A549 (cell line): ENCODE data around the gene PSMA3. TPM values are rescaled to one million over a fixed set of nuclear protein-coding genes. Genes with fewer than 3 reads are reported as not detected.

Source experiments
- ATAC-seq, 2 experiments: fragments of 200-7000 bp in 1 of 2; fragments of >200 bp in 1 of 2; cut with Nextera tagmentation in 1 of 2; cut with Tn5 transposase in 1 of 2; 3 replicates each; pipeline versions ENCODE4 v1.8.0 to v1.9.1; 2018 to 2020; ENCODE audit warnings: mild to moderate bottlenecking in 1 of 2, moderate library complexity in 1 of 2
- CTCF ChIA-PET: fragments of 300-600 bp; sonication (Branson Sonifier 250); formaldehyde crosslinking; extraction: SDS; loops from one replicate; lab custom pipeline; 2021; ENCODE audit warnings: antibody characterized with exemption, inconsistent platforms; lab: Yijun Ruan, JAX
- POLR2A ChIA-PET: fragments of 350-600 bp; formaldehyde crosslinking; extraction: SDS; loops from one replicate; lab custom pipeline; 2021; ENCODE audit warnings: antibody characterized with exemption, inconsistent platforms; lab: Yijun Ruan, JAX
- DNase-seq, 2 experiments: peaks; one replicate each; pipeline versions ENCODE4 v3.0.0 to v3.0.0-alpha.2; 2011 to 2016; ENCODE audit warnings: low read depth in 1 of 2, low spot score in 1 of 2
- FAIRE-seq: peaks from 2 replicates; lab custom pipeline; 2011; peaks lifted over from hg19 to GRCh38; lab: Jason Lieb, UNC
- H3K27ac ChIP-seq, 2 experiments: fragments of >200 bp; sonication (Bioruptor Twin); formaldehyde crosslinking; 3 replicates each; pipeline ENCODE4 v1.5.1; 2016 to 2017
- H3K4me1 ChIP-seq: fragments of >200 bp; sonication (Bioruptor Twin); formaldehyde crosslinking; 3 replicates; pipeline ENCODE4 v1.6.1; 2016
- H3K4me2 ChIP-seq: fragments of >200 bp; sonication (Bioruptor Twin); formaldehyde crosslinking; 3 replicates; pipeline ENCODE4 v1.6.1; 2016
- H3K4me3 ChIP-seq: fragments of >200 bp; sonication (Bioruptor Twin); formaldehyde crosslinking; 3 replicates; pipeline ENCODE4 v1.5.1; 2016
- H3K9me3 ChIP-seq: fragments of >200 bp; sonication (Bioruptor Twin); formaldehyde crosslinking; 3 replicates; pipeline ENCODE4 v1.6.1; 2016
- ATOH8 ChIP-seq: fragments of 250-450 bp; sonication (Bioruptor Pico); IDR thresholded peaks from 2 replicates; pipeline ENCODE4 v1.5.0; 2020; ENCODE audit warnings: low read depth, mild to moderate bottlenecking, moderate library complexity
- CBX2 ChIP-seq: fragments of 200-600 bp; sonication (generic); IDR thresholded peaks from 2 replicates; pipeline ENCODE4 v1.6.1; 2016; ENCODE audit warnings: low read depth, mild to moderate bottlenecking, borderline replicate concordance
- CBX8 ChIP-seq: fragments of 200-600 bp; sonication (generic); IDR thresholded peaks from 2 replicates; pipeline ENCODE4 v1.6.1; 2016
- CEBPB ChIP-seq, 2 experiments: fragments of >200 bp in 1 of 2; sonication (Bioruptor Twin) in 1 of 2; formaldehyde crosslinking in 1 of 2; IDR thresholded peaks; 2 replicates each; pipeline ENCODE4 v1.6.1; 2012 to 2016
- EHMT2 ChIP-seq: fragments of 200-600 bp; sonication (generic); IDR thresholded peaks from 2 replicates; pipeline ENCODE4 v1.6.1; 2016; ENCODE audit warnings: antibody characterized with exemption, low read depth, mild to moderate bottlenecking, moderate library complexity
- ELK1 ChIP-seq: fragments of 150-350 bp; IDR thresholded peaks from 2 replicates; pipeline ENCODE4 v1.6.1; 2014; ENCODE audit warnings: low read depth, mild to moderate bottlenecking, low read length
- ESRRA ChIP-seq: fragments of 150-350 bp; IDR thresholded peaks from 2 replicates; pipeline ENCODE4 v1.6.1; 2014; ENCODE audit warnings: mild to moderate bottlenecking, low read length, borderline replicate concordance
- FOXS1 ChIP-seq: fragments of 250-450 bp; sonication (Bioruptor Pico); IDR thresholded peaks from 2 replicates; pipeline ENCODE4 v1.5.0; 2020; ENCODE audit warnings: mild to moderate bottlenecking, moderate library complexity
- HES2 ChIP-seq: fragments of >200 bp; sonication (Bioruptor Twin); formaldehyde crosslinking; IDR thresholded peaks from 2 replicates; pipeline ENCODE4 v1.6.1; 2016
- HOXA7 ChIP-seq: fragments of 250-450 bp; sonication (Bioruptor Pico); IDR thresholded peaks from 2 replicates; pipeline ENCODE4 v1.5.0; 2020; ENCODE audit warnings: mild to moderate bottlenecking, moderate library complexity
- JUNB ChIP-seq: fragments of >200 bp; sonication (Bioruptor Twin); formaldehyde crosslinking; IDR thresholded peaks from 2 replicates; pipeline ENCODE4 v1.6.1; 2016
- MAFK ChIP-seq: fragments of 450-650 bp; IDR thresholded peaks from 2 replicates; pipeline ENCODE4 v1.6.1; 2014; ENCODE audit not compliant: partially characterized antibody
- MAX ChIP-seq: IDR thresholded peaks from 2 replicates; pipeline ENCODE4 v1.6.1; 2012
- NPAS2 ChIP-seq: fragments of 250-450 bp; sonication (Bioruptor Pico); IDR thresholded peaks from 2 replicates; pipeline ENCODE4 v1.8.0; 2022; ENCODE audit warnings: mild to moderate bottlenecking, moderate library complexity, borderline replicate concordance
- NR3C1 ChIP-seq: fragments of >200 bp; sonication (Bioruptor Twin); formaldehyde crosslinking; IDR thresholded peaks from 3 replicates; pipeline ENCODE4 v1.6.1; 2017
- PHF8 ChIP-seq: fragments of 200-600 bp; sonication (generic); IDR thresholded peaks from 2 replicates; pipeline ENCODE4 v1.6.1; 2016; ENCODE audit warnings: low read depth, mild to moderate bottlenecking, antibody characterized with exemption, moderate library complexity, borderline replicate concordance
- RAD21 ChIP-seq, 2 experiments: fragments of >200 bp in 1 of 2; sonication (Bioruptor Twin) in 1 of 2; formaldehyde crosslinking in 1 of 2; IDR thresholded peaks in 1 of 2; conservative IDR thresholded peaks in 1 of 2; 2 replicates in 1 of 2; 3 replicates in 1 of 2; pipeline ENCODE4 v1.6.1; 2012 to 2018; ENCODE audit warnings: inconsistent platforms in 1 of 2
- RARB ChIP-seq: fragments of 250-450 bp; sonication (Bioruptor Pico); IDR thresholded peaks from 2 replicates; pipeline ENCODE4 v1.8.0; 2021; ENCODE audit warnings: mild to moderate bottlenecking, moderate library complexity
- RCOR1 ChIP-seq: fragments of 150-350 bp; IDR thresholded peaks from 2 replicates; pipeline ENCODE4 v1.6.1; 2014; ENCODE audit warnings: antibody characterized with exemption, low read length, low read depth
- SMC3 ChIP-seq: fragments of >200 bp; sonication (Bioruptor Twin); formaldehyde crosslinking; IDR thresholded peaks from 3 replicates; pipeline ENCODE4 v1.6.1; 2018; ENCODE audit warnings: inconsistent platforms
- TP53 ChIP-seq: fragments of 250-450 bp; sonication (Bioruptor Pico); IDR thresholded peaks from 2 replicates; pipeline ENCODE4 v1.5.0; 2021; ENCODE audit warnings: mild to moderate bottlenecking, moderate library complexity
- ZFP36 ChIP-seq: fragments of 450-650 bp; IDR thresholded peaks from 2 replicates; pipeline ENCODE4 v1.6.1; 2014; ENCODE audit warnings: borderline replicate concordance; ENCODE audit not compliant: partially characterized antibody
- ZNF302 ChIP-seq: fragments of 250-450 bp; sonication (Bioruptor Pico); IDR thresholded peaks from 2 replicates; pipeline ENCODE4 v1.9.0; 2021; ENCODE audit warnings: inconsistent platforms, mild to moderate bottlenecking, moderate library complexity
- WGBS: methylation state at CpG from one replicate; pipeline ENCODE4 v1.1.6; 2017; ENCODE audit errors: missing lambda C conversion rate; 5-methylcytosine and 5-hydroxymethylcytosine counted together
- polyA plus RNA-seq, 4 experiments: library from polyadenylated mRNA; depleted of rRNA in 3 of 4; stranded (reverse); fragments of >200 nt; fragmentation: RNase III in 1 of 4; extraction: RNeasy Plus Mini Kit Qiagen cat#74134 plus additional on column Dnase treatment in 1 of 4; gene quantifications; 2 replicates in 3 of 4; 3 replicates in 1 of 4; pipeline ENCODE4 v1.2.3, GENCODE V29; 2011 to 2017
- TF ChIP-seq, protein P1 (sequence below): IDR thresholded peaks from 2 replicates; pipeline ENCODE4 v1.6.1; 2012
- TF ChIP-seq, protein P2 (sequence below): fragments of 250-450 bp; sonication (Bioruptor Pico); IDR thresholded peaks from 2 replicates; pipeline ENCODE4 v1.5.0; 2021; ENCODE audit warnings: mild to moderate bottlenecking, moderate library complexity, borderline replicate concordance
- TF ChIP-seq, protein P3 (sequence below): fragments of >200 bp; sonication (Bioruptor Twin); formaldehyde crosslinking; IDR thresholded peaks from 3 replicates; pipeline ENCODE4 v1.6.1; 2016

PSMA3 gene
- polyA plus RNA-seq, 2 of the 4 experiments (the other 2 are of a cell fraction): 260 to 410 TPM

DNA sequence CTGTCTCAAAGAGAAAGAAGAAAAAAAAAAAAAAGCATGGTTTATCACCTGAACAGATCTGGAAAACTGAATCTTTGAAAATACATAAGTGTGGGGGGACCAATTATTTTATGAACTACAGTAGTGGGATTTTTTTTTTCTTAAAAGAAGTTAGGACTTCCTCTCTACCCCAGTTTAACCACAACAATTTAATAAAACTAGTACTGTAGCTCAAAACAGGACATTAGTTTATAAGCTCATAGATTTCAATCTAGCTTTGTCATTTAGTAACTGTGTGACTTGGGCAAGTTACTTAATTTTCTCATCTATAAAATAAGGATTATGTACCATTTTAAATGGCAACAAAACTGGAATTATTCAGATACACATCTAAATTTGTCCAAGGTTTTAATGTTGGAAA, 30.2 kb downstream of the PSMA3 start:
- no peak for TF ChIP-seq ATOH8 (CRISPR knock-in tag)
- TF ChIP-seq, protein P1, sequence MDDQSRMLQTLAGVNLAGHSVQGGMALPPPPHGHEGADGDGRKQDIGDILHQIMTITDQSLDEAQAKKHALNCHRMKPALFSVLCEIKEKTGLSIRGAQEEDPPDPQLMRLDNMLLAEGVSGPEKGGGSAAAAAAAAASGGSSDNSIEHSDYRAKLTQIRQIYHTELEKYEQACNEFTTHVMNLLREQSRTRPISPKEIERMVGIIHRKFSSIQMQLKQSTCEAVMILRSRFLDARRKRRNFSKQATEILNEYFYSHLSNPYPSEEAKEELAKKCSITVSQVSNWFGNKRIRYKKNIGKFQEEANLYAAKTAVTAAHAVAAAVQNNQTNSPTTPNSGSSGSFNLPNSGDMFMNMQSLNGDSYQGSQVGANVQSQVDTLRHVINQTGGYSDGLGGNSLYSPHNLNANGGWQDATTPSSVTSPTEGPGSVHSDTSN: no peak
- no peak for TF ChIP-seq ELK1
- TF ChIP-seq ESRRA: no peak
- no peak for TF ChIP-seq JUNB
- TF ChIP-seq NR3C1: no peak
- TF ChIP-seq FOXS1: no peak
- no peak for TF ChIP-seq ZNF302
- no peak for TF ChIP-seq CBX2
- TF ChIP-seq, protein P2, sequence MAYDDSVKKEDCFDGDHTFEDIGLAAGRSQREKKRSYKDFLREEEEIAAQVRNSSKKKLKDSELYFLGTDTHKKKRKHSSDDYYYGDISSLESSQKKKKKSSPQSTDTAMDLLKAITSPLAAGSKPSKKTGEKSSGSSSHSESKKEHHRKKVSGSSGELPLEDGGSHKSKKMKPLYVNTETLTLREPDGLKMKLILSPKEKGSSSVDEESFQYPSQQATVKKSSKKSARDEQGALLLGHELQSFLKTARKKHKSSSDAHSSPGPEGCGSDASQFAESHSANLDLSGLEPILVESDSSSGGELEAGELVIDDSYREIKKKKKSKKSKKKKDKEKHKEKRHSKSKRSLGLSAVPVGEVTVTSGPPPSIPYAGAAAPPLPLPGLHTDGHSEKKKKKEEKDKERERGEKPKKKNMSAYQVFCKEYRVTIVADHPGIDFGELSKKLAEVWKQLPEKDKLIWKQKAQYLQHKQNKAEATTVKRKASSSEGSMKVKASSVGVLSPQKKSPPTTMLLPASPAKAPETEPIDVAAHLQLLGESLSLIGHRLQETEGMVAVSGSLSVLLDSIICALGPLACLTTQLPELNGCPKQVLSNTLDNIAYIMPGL (CRISPR knock-in tag): no peak
- no peak for TF ChIP-seq RARB
- TF ChIP-seq SMC3: no peak
- TF ChIP-seq, protein P3, sequence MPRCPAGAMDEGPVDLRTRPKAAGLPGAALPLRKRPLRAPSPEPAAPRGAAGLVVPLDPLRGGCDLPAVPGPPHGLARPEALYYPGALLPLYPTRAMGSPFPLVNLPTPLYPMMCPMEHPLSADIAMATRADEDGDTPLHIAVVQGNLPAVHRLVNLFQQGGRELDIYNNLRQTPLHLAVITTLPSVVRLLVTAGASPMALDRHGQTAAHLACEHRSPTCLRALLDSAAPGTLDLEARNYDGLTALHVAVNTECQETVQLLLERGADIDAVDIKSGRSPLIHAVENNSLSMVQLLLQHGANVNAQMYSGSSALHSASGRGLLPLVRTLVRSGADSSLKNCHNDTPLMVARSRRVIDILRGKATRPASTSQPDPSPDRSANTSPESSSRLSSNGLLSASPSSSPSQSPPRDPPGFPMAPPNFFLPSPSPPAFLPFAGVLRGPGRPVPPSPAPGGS: no peak
- TF ChIP-seq CEBPB (IDR thresholded peaks at IDR 0.05): no peak
- TF ChIP-seq RCOR1: no peak
- no peak for TF ChIP-seq HES2
- TF ChIP-seq CBX8: no peak
- ATAC-seq: no peak
- no peak for FAIRE-seq
- Histone ChIP-seq H3K9me3 (no peaks in the 10 kb centered on the region), H3K4me1 (peaks cover 32% of the 10 kb centered on the region), H3K27ac (no peak overlapping the region), H3K4me2 (no peak overlapping the region), H3K4me3 (no peak overlapping the region)
- ChIA-PET POLR2A (interaction anchor here (1.0 to 3.5 kb wide), 2 partner anchors 13 to 23 kb away, joined by 3 to 12 read pairs; partner anchors contain the start of gene ARID4A), CTCF (interaction anchor here (0.7 to 2.4 kb wide), 2 partner anchors 11 to 301 kb away, joined by 5 to 8 read pairs; no protein-coding TSS in a partner anchor)
- DNase-seq: no peak

DNA sequence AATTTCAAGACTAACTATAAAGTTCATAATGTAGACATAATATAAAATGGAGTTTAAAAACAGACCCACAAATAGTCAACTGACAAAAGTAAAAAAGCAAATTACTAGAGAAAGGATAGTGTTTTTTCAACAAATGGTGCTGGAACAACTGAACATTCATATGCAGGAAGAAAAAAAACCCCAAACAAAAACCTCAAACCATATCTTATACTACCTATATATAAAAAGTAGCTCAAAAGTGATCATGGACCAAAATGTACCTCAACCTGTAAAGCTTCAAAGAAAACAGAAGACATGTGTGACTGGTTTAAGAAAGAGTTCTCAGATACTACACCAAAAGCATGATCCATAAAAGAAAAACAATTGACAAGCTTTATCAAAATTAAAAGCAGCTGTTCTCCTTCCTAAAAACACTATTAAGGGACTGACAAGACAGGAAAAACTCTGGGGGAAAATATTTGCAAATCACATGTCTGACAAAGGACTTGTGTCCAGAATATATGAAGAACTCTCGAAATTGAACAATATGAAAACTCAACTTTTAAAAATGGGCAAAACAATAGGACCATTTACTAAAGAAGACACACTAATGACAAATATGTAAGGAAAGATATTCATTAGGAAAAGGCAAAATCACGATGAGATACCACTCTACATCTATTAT, 31.0 kb downstream of the PSMA3 start:
- no peak overlapping the region for H3K27ac ChIP-seq
- 71% methylated on average over 2 of the region's 2 CpGs for WGBS
- peak overlapping the region; percentile 7; the same call in 1 of the 3 replicates for H3K4me2 ChIP-seq
- peaks cover 37% of the 10 kb centered on the region for H3K4me1 ChIP-seq
- no peak overlapping the region for H3K4me3 ChIP-seq
- POLR2A ChIA-PET: interaction anchor here (1.0 to 3.5 kb wide), 2 partner anchors 12 to 22 kb away, joined by 3 to 12 read pairs; partner anchors contain the start of gene ARID4A
- H3K9me3 ChIP-seq: no peaks in the 10 kb centered on the region
- ATAC-seq: no peak
- CTCF ChIA-PET: interaction anchor here (0.8 to 1.5 kb wide), 3 partner anchors 10 to 32 kb away, joined by 3 to 4 read pairs (median 3); no protein-coding TSS in a partner anchor
- no peak for FAIRE-seq
- DNase-seq: no peak
- TF ChIP-seq TP53 (CRISPR knock-in tag): no peak
- no peak for TF ChIP-seq CEBPB (IDR thresholded peaks at IDR 0.05)
- TF ChIP-seq EHMT2: no peak
- TF ChIP-seq PHF8: no peak
- no peak for TF ChIP-seq MAX
- TF ChIP-seq NPAS2: no peak
- no peak for TF ChIP-seq ZNF302
- TF ChIP-seq HES2: no peak
- TF ChIP-seq MAFK: no peak
- no peak for TF ChIP-seq RAD21 (conservative IDR thresholded peaks at IDR 0.05 in 1 of 2, IDR thresholded peaks at IDR 0.05 in 1 of 2)
- no peak for TF ChIP-seq ESRRA
- TF ChIP-seq ZFP36: no peak
- TF ChIP-seq, protein P2 (CRISPR knock-in tag): no peak
- TF ChIP-seq HOXA7 (CRISPR knock-in tag): no peak
